ENCODE data around the gene PAX8.
"Not testable (repeated sequence)": the region's sequence is repeated elsewhere in the genome, so short reads cannot be mapped to it uniquely, and the experiment has no call there.

The PAX8 gene

DNA sequence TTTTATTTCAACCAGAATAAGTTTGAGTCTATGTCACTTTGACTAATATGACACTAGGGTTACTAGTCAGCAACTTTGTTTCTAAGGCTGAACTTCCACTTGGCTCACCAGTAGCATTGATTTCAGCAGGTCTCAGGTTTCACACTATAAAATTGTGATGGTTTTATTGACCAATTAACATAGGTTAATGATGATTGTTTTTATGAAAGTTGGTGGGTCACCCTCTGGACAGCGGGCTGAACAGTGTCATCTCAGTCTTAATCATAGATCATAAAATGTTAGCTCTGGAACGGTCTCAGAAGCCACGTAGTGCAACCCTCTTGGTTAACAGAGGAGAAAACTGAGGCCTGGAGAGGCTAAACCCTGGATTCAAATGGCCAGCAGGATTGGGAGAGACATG lies 40.2 kb upstream of the PAX8 start:
- not testable (repeated sequence) for H3K9me2 ChIP-seq (replicated peaks; ENCODE audit: insufficient read depth, low read length); H3K4me3 ChIP-seq (ENCODE audit: insufficient read depth, low read length, poor library complexity, severe bottlenecking); H4K20me1 ChIP-seq (ENCODE audit: low read depth, low read length); H3F3A ChIP-seq (ENCODE audit: insufficient read depth); H2AFZ ChIP-seq (ENCODE audit: low read depth, low read length, severe bottlenecking); H3K9ac ChIP-seq (ENCODE audit: low read length); H3K4me2 ChIP-seq (ENCODE audit: low read depth, low read length, poor library complexity, severe bottlenecking); H3K36me3 ChIP-seq (ENCODE audit: low read length); H3K27me3 ChIP-seq (ENCODE audit: low read length); H3K27ac ChIP-seq (ENCODE audit: low read depth, low read length); H3K9me3 ChIP-seq (ENCODE audit: insufficient read depth, low read length); H3K79me2 ChIP-seq (ENCODE audit: insufficient read depth, low read length)

DNA sequence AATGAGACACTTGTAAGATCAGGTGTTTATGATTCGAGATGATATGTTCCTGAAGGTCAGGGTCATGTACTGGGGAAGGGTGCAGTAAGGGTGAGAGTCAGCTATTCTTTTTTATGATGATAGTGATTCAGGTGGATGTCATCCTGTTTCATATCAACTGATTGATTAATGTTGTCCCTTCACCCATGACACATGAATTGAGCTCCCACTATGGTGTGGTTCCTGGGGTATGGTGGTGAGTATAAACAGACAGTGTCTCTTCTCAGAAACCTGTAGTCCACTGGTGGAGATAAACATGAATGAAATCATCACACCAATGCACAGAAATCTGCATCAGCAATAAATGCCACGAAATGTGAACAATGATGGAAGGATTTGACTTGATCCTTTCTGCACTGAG lies 37.4 kb upstream of the PAX8 start:
- Histone ChIP-seq H4K20me1 (ENCODE audit: low read depth, low read length) (no peaks in the 10 kb centered on the region), H3F3A (ENCODE audit: insufficient read depth) (no peaks in the 10 kb centered on the region), H3K9me3 (ENCODE audit: insufficient read depth, low read length) (no peaks in the 10 kb centered on the region), H3K36me3 (ENCODE audit: low read length) (no peaks in the 10 kb centered on the region), H3K9me2 (replicated peaks; ENCODE audit: insufficient read depth, low read length) (no peaks in the 10 kb centered on the region), H2AFZ (ENCODE audit: low read depth, low read length, severe bottlenecking) (no peak overlapping the region), H3K27ac (ENCODE audit: low read depth, low read length) (no peak overlapping the region), H3K79me2 (ENCODE audit: insufficient read depth, low read length) (no peaks in the 10 kb centered on the region), H3K4me3 (ENCODE audit: insufficient read depth, low read length, poor library complexity, severe bottlenecking) (no peak overlapping the region), H3K4me2 (ENCODE audit: low read depth, low read length, poor library complexity, severe bottlenecking) (no peak overlapping the region), H3K9ac (ENCODE audit: low read length) (no peak overlapping the region), H3K27me3 (ENCODE audit: low read length) (no peaks in the 10 kb centered on the region)
- no peak for TF ChIP-seq EZH2phosphoT487 (conservative IDR thresholded peaks at IDR 0.05; ENCODE audit: low read length)
- TF ChIP-seq, protein P1, sequence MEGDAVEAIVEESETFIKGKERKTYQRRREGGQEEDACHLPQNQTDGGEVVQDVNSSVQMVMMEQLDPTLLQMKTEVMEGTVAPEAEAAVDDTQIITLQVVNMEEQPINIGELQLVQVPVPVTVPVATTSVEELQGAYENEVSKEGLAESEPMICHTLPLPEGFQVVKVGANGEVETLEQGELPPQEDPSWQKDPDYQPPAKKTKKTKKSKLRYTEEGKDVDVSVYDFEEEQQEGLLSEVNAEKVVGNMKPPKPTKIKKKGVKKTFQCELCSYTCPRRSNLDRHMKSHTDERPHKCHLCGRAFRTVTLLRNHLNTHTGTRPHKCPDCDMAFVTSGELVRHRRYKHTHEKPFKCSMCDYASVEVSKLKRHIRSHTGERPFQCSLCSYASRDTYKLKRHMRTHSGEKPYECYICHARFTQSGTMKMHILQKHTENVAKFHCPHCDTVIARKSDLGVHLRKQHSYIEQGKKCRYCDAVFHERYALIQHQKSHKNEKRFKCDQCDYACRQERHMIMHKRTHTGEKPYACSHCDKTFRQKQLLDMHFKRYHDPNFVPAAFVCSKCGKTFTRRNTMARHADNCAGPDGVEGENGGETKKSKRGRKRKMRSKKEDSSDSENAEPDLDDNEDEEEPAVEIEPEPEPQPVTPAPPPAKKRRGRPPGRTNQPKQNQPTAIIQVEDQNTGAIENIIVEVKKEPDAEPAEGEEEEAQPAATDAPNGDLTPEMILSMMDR (IDR thresholded peaks at IDR 0.05; ENCODE audit: insufficient read depth, low read length, poor library complexity, severe bottlenecking): no peak

DNA sequence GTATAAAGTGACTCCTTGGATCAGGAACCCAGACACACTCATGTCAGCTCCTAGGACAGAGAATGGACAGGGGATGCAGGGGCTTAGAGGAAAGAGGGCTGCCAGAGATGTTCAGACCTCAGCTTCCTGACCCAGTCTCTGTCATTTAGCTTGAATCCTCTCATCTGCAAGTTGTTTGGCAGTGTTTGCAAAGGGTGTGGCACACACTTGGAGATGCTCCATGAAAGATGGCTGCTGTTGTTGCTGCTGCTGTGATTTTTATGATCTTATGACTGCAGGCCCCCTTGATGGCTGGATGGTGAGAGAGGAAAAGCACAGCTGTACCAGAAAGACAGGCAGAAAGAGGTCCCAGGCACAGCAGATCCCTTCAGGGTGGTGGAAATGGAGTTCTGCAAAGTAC lies 35.9 kb upstream of the PAX8 start:
- H3K9me3 ChIP-seq (ENCODE audit: insufficient read depth, low read length); H3F3A ChIP-seq (ENCODE audit: insufficient read depth); H4K20me1 ChIP-seq (ENCODE audit: low read depth, low read length); H3K4me3 ChIP-seq (ENCODE audit: insufficient read depth, low read length, poor library complexity, severe bottlenecking); H3K27me3 ChIP-seq (ENCODE audit: low read length); H3K4me2 ChIP-seq (ENCODE audit: low read depth, low read length, poor library complexity, severe bottlenecking); H3K36me3 ChIP-seq (ENCODE audit: low read length); H3K9me2 ChIP-seq (replicated peaks; ENCODE audit: insufficient read depth, low read length); H3K9ac ChIP-seq (ENCODE audit: low read length); H3K79me2 ChIP-seq (ENCODE audit: insufficient read depth, low read length); H3K27ac ChIP-seq (ENCODE audit: low read depth, low read length); H2AFZ ChIP-seq (ENCODE audit: low read depth, low read length, severe bottlenecking): not testable (repeated sequence)

DNA sequence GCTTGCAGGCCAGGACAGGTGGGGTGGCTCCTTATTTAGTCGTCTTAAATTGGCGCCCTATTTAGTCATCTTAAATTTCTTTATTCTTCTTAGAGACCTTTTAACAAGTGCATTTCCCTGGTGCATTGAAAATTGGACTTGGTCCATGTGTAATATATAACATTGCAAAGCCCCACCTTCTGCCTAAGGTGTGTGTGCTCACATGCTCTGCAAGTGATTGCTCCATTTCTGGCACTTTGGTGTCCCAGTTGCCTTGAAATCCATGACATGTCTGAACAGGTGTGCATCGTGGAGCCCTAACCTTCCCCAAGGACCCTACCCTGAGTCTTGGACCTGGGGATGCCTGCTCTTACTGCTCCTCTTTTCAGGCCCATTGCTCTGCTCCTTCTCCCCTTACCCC lies 35.5 kb upstream of the PAX8 start:
- not testable (repeated sequence) for H3K4me2 ChIP-seq (ENCODE audit: low read depth, low read length, poor library complexity, severe bottlenecking); H3K79me2 ChIP-seq (ENCODE audit: insufficient read depth, low read length)

DNA sequence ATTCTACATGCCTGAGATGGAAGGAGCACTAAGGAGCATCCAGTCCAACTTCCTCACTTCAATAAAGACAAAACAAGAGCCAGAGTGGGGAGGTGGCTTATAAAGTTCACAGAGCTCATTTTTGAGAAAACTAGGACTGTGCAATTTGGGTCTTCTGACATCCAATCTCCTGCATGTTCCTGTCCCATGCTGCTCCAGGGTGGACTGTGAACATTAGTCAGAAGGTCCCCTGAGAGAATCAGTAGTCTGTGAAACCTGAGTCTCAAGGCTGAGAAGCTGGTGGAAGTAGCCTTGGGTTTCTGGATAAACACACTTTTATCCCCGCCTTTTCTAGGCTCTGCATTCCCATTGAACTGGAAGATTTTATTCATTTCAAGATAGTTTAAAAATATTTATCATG lies 33.1 kb upstream of the PAX8 start:
- not testable (repeated sequence) for H3K36me3 ChIP-seq (ENCODE audit: low read length)

More for the DNA sequence above, 35.5 kb upstream of the PAX8 start:
- not testable (repeated sequence) for H3K9me2 ChIP-seq (replicated peaks; ENCODE audit: insufficient read depth, low read length); H3K27ac ChIP-seq (ENCODE audit: low read depth, low read length); H2AFZ ChIP-seq (ENCODE audit: low read depth, low read length, severe bottlenecking); H3K4me3 ChIP-seq (ENCODE audit: insufficient read depth, low read length, poor library complexity, severe bottlenecking); H4K20me1 ChIP-seq (ENCODE audit: low read depth, low read length); H3K9me3 ChIP-seq (ENCODE audit: insufficient read depth, low read length); H3F3A ChIP-seq (ENCODE audit: insufficient read depth); H3K9ac ChIP-seq (ENCODE audit: low read length); H3K27me3 ChIP-seq (ENCODE audit: low read length); H3K36me3 ChIP-seq (ENCODE audit: low read length)

DNA sequence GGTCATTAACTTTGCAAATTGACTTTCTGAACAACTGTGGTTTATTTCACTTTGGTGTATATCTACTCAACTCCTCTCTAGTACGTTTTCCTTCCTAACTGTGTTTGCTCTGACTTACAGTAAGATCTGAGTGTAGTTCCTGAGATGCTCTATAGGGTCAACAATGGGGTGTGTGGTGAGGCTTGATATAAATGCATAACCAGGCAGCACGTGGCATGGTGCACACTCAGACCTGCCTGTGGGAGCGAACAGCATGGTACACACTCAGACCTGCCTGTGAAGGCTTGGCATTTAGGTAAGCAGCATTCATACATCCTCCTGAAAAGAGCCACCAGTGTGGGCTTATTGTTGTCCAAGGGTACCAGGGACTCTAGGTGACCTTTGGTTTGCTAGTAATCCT lies 32.5 kb upstream of the PAX8 start:
- not testable (repeated sequence) for H3F3A ChIP-seq (ENCODE audit: insufficient read depth); H3K9me2 ChIP-seq (replicated peaks; ENCODE audit: insufficient read depth, low read length); H3K4me2 ChIP-seq (ENCODE audit: low read depth, low read length, poor library complexity, severe bottlenecking); H3K9me3 ChIP-seq (ENCODE audit: insufficient read depth, low read length); H3K27me3 ChIP-seq (ENCODE audit: low read length); H2AFZ ChIP-seq (ENCODE audit: low read depth, low read length, severe bottlenecking); H3K36me3 ChIP-seq (ENCODE audit: low read length); H3K9ac ChIP-seq (ENCODE audit: low read length); H3K4me3 ChIP-seq (ENCODE audit: insufficient read depth, low read length, poor library complexity, severe bottlenecking); H4K20me1 ChIP-seq (ENCODE audit: low read depth, low read length); H3K27ac ChIP-seq (ENCODE audit: low read depth, low read length); H3K79me2 ChIP-seq (ENCODE audit: insufficient read depth, low read length)

More for the DNA sequence above, 33.1 kb upstream of the PAX8 start:
- not testable (repeated sequence) for H3K27ac ChIP-seq (ENCODE audit: low read depth, low read length); H3K4me2 ChIP-seq (ENCODE audit: low read depth, low read length, poor library complexity, severe bottlenecking); H3K27me3 ChIP-seq (ENCODE audit: low read length); H2AFZ ChIP-seq (ENCODE audit: low read depth, low read length, severe bottlenecking); H4K20me1 ChIP-seq (ENCODE audit: low read depth, low read length); H3K9me3 ChIP-seq (ENCODE audit: insufficient read depth, low read length); H3K9me2 ChIP-seq (replicated peaks; ENCODE audit: insufficient read depth, low read length); H3K79me2 ChIP-seq (ENCODE audit: insufficient read depth, low read length); H3K4me3 ChIP-seq (ENCODE audit: insufficient read depth, low read length, poor library complexity, severe bottlenecking); H3F3A ChIP-seq (ENCODE audit: insufficient read depth); H3K9ac ChIP-seq (ENCODE audit: low read length)
